OCI-LY7 (cell line): ENCODE results near the gene ELP4. TPM values are rescaled to one million over a fixed set of nuclear protein-coding genes. Genes with fewer than 3 reads are reported as not detected.

Experiments used
- BruUV-seq: library from RNA; stranded (reverse); fragments of 400-500 nt; replicated peaks from 2 replicates; lab custom pipeline; 2021; lab: Mats Ljungman, UMichigan
- CTCF ChIA-PET: fragments of 300-600 bp; sonication (Branson Sonifier 250); formaldehyde crosslinking; loops from one replicate; lab custom pipeline; 2022; ENCODE audit warnings: antibody characterized with exemption; ENCODE audit not compliant: unreplicated experiment; lab: Charles Lee
- POLR2A ChIA-PET: fragments of 300-600 bp; sonication (Branson Sonifier 250); formaldehyde crosslinking; loops from one replicate; lab custom pipeline; 2022; ENCODE audit warnings: antibody characterized with exemption; lab: Charles Lee
- DNase-seq: peaks from one replicate; pipeline ENCODE4 v3.0.0-alpha.2; 2015; ENCODE audit warnings: low spot score
- H2AFZ ChIP-seq: fragments of 200-600 bp; sonication (generic), shearing (Covaris generic); 2 replicates; pipeline ENCODE4 v1.6.1; 2014; ENCODE audit warnings: mild to moderate bottlenecking, antibody characterized with exemption, low read length, moderate library complexity
- H3K27ac ChIP-seq: fragments of 200-600 bp; sonication (generic); 2 replicates; pipeline ENCODE4 v1.5.1; 2014; ENCODE audit warnings: mixed run types, low read depth, mild to moderate bottlenecking, moderate library complexity, low read length, inconsistent platforms; ENCODE audit not compliant: poor library complexity, severe bottlenecking
- H3K36me3 ChIP-seq: fragments of 200-600 bp; sonication (generic); 2 replicates; pipeline ENCODE4 v1.6.1; 2014; ENCODE audit warnings: mild to moderate bottlenecking, antibody characterized with exemption, low read length, moderate library complexity, mixed read lengths; ENCODE audit not compliant: insufficient read depth
- H3K4me1 ChIP-seq: fragments of 200-600 bp; sonication (generic); 2 replicates; pipeline ENCODE4 v1.5.1; 2014; ENCODE audit warnings: mild to moderate bottlenecking, low read length; ENCODE audit not compliant: insufficient read depth, poor library complexity, severe bottlenecking
- H3K4me2 ChIP-seq: fragments of 200-600 bp; sonication (generic); 2 replicates; pipeline ENCODE4 v1.6.1; 2014; ENCODE audit warnings: mild to moderate bottlenecking, low read length
- H3K4me3 ChIP-seq: fragments of 200-600 bp; sonication (generic); 2 replicates; pipeline ENCODE4 v1.5.1; 2014; ENCODE audit warnings: mild to moderate bottlenecking, low read depth, low read length; ENCODE audit not compliant: poor library complexity, severe bottlenecking
- H3K79me2 ChIP-seq: fragments of 200-600 bp; sonication (generic); 2 replicates; pipeline ENCODE4 v1.6.1; 2016; ENCODE audit warnings: low read depth, mild to moderate bottlenecking, low read length, moderate library complexity, mixed read lengths; ENCODE audit not compliant: insufficient read depth
- H3K9me2 ChIP-seq: fragments of 200-600 bp; sonication (generic); 2 replicates; pipeline ENCODE4 v1.6.1; 2016; ENCODE audit warnings: mild to moderate bottlenecking, low read length, mixed read lengths; ENCODE audit not compliant: insufficient read depth
- H3K9me3 ChIP-seq: fragments of 200-600 bp; sonication (generic); 2 replicates; pipeline ENCODE4 v1.6.1; 2014; ENCODE audit warnings: mild to moderate bottlenecking, mixed run types, low read length, mixed read lengths
- H4K20me1 ChIP-seq: fragments of 200-600 bp; sonication (generic); 2 replicates; pipeline ENCODE4 v1.6.1; 2014; ENCODE audit warnings: mild to moderate bottlenecking, antibody characterized with exemption, low read length, moderate library complexity, mixed read lengths; ENCODE audit not compliant: insufficient read depth
- CTCF ChIP-seq: fragments of 200-600 bp; sonication (generic); conservative IDR thresholded peaks from 2 replicates; pipeline ENCODE4 v1.5.1; 2014; ENCODE audit warnings: mild to moderate bottlenecking, antibody characterized with exemption, low read length, moderate library complexity, mixed read lengths
- EZH2phosphoT487 ChIP-seq: fragments of 200-600 bp; sonication (generic); IDR thresholded peaks from 2 replicates; pipeline ENCODE4 v1.6.1; 2018; ENCODE audit warnings: low read depth, borderline replicate concordance, mild to moderate bottlenecking, mixed run types, antibody characterized with exemption, low read length, moderate library complexity, mixed read lengths
- intact Hi-C: fragments of 100-400 bp; cut with micrococcal nuclease; formaldehyde crosslinking; loops from one replicate; pipeline ENCODE4 v1.10.0; 2022; ENCODE audit not compliant: unreplicated experiment
- total RNA-seq, 2 experiments: library from RNA; depleted of rRNA in 1 of 2; stranded (reverse); fragments of >200 nt in 1 of 2; shearing (Covaris generic) in 1 of 2; gene quantifications; 2 replicates each; pipeline ENCODE4 v1.2.3, GENCODE V29; 2014 to 2022

Gene ELP4
- total RNA-seq, 2 experiments from 2014 or later, result 27.6 to 32.7 TPM

DNA sequence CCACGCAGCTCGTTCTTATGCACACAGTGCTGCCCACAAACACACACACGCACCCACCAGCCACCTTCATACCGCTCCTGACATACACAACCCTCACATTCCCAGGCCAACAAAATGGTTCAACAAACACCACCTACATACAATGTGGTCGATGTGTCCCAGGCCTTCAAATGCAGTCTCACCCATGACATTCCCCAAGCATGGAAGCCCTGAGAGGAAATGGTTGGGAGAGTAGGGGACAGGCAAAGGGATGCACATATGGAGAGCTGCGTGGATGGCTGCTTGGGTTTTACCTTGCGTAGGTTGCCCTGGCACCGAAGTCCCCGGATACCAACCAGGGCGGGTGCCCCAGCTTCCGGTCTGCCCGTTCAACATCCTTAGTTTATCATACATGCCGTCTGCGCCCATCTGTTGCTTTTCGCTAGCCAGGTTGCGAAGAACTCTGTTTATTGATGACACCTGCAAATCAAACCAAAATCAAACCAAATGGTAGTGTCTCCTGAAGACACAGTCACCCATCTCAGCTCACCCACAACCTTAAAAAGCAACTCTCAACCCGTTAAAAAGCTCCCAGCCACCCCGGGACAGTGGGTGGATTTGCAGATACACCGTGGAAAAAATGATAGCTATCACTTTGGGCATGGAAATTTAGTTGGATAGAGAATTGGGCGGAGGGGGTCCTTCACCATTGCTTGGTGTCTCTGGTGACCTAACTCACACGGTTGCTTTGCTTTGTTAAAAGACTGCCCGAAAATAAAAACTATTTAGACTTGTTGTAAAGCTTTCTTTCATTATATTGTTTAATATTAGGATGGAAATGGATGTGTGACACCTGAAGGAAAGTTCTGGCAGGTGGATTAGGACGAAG, 291.1 kb downstream of the ELP4 start:
- no peaks in the 10 kb centered on the region for H3K79me2 ChIP-seq
- no peak overlapping the region for H3K4me2 ChIP-seq
- no peaks in the 10 kb centered on the region for H3K9me3 ChIP-seq
- ChIA-PET POLR2A (no interaction called here), CTCF (no interaction called here)
- TF ChIP-seq CTCF (no peak), EZH2phosphoT487 (no peak)
- DNase-seq, result no peak
- intact Hi-C loops, result no loop called here
- no peaks in the 10 kb centered on the region for H3K9me2 ChIP-seq
- H4K20me1 ChIP-seq, result no peaks in the 10 kb centered on the region
- no peak overlapping the region for H2AFZ ChIP-seq
- H3K4me3 ChIP-seq, result no peak overlapping the region
- no peaks in the 10 kb centered on the region for H3K4me1 ChIP-seq
- BruUV-seq, result no TSS peak
- H3K27ac ChIP-seq, result no peak overlapping the region
- no peaks in the 10 kb centered on the region for H3K36me3 ChIP-seq

DNA sequence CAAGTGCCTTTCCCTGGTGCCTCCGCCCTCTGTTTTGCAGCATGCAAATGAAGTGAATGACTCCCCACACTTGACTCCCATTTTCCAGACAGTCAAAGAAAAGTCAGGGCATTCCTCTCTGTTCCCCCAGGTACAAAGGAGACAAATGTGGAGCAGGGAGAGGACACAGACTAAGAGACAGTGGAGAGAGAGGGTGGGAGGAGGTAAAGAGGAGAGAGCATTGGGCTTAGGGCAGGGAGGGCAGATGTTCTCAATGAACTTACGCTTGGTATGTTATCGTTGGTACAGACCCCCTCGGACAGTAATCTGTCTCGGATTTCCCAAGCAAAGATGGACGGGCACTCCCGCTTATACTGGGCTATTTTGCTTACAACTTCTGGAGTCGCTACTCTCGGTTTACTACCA, 291.7 kb downstream of the ELP4 start:
- ChIA-PET CTCF (no interaction called here), POLR2A (interaction anchor here (0.7 kb wide), 1 partner anchor 19 kb away, joined by 3 read pairs; no protein-coding TSS in a partner anchor)
- Histone ChIP-seq H3K4me2 (no peak overlapping the region), H3K36me3 (no peaks in the 10 kb centered on the region), H4K20me1 (no peaks in the 10 kb centered on the region), H3K9me3 (no peaks in the 10 kb centered on the region), H3K4me3 (no peak overlapping the region), H3K9me2 (no peaks in the 10 kb centered on the region), H3K27ac (no peak overlapping the region), H2AFZ (no peak overlapping the region), H3K79me2 (no peaks in the 10 kb centered on the region), H3K4me1 (no peaks in the 10 kb centered on the region)
- DNase-seq, result no peak
- BruUV-seq, result no TSS peak
- intact Hi-C loops, result no loop called here
- TF ChIP-seq EZH2phosphoT487 (no peak), CTCF (no peak)
